T-helper 22 cell (primary cell): Measurements from ENCODE around the gene ADAT2.
A peak's percentile ranks its signal among the peaks of the same experiment; 100 is the strongest.

Source experiments
- DNase-seq: peaks from one replicate; pipeline ENCODE4 v3.0.0-alpha.2; 2020; ENCODE audit warnings: low read depth

ADAT2 gene

DNA sequence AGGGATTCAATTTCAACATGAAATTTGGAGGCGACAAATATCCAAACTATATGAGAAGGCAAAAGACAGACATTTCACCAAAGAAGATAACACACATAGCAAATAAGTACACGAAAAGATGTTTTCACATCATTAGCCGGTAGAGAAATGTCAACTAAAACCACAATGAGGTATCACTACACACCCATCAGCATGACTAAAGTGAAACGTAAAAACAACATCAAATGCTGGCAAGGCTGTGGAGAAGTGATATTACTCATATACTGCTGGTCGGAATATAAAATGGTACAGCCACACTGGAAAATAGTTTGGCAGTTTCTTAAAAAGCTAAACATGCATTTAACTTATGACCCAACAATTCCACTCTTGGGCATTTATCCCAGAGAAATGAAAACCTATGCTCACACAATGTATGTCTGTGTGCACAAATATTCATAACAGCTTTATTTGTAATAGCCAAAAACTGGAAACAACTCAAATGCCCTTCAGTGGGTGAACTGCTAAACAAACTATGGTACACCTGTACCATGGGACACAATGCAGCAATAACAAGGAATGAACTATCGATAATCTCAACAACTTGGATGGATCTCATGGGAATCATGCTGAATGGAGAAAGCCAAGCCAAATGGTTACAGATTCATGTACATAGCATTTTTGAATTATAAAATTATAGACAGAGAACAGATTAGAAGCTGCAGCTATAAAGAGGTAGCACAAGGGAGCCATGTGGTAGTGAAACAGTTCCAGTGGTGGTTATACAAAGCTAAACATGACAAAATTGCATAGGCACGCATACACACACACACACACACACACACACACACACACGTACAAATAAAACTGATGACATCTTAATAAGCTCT lies 8.6 kb downstream of the ADAT2 start:
- DNase-seq = no peak

DNA sequence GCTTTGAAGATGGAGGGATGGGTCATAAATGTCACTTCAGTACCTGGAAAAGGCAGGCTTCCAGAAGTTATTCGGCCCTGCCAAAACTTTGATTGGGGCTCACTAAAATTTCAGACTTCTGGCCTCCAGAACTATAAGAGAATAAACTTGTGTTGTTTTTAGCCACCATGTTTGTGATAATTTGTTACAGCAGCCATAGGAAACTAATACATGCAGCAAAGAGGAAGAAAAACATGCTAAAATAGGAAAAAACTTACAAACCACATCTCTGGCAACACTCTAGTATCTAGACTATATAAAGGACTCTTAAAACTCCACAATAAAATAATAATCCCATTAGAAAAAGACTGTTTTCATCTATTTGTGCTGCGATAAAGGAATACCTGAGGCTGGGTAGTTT lies 9.5 kb downstream of the ADAT2 start:
- DNase-seq = no peak

DNA sequence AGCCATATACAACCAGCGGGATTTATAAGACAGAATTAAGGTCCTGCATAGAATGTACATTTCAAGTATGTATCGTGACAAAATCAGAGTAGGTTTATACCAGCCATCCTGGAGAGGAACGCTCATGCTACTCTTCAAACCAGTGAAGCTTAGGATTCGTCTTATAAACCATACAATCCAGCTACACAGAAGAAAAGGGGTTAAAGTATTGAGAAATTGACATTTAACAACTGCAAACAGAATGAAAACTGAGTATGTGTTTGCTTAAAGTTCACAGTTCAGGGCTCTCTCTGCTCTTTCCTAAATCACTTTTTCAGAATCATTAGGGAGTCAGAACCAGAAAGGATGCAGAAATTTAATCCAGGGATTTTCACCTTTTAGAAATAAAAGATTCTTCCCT lies 17.9 kb downstream of the ADAT2 start:
- DNase-seq = no peak

- no peak for DNase-seq
Measured at GRCh38 chr6:143431226-143431625, 19.3 kb downstream of the ADAT2 start.

- DNase-seq = no peak
Measured at GRCh38 chr6:143429970-143430369, 20.5 kb downstream of the ADAT2 start.

DNA sequence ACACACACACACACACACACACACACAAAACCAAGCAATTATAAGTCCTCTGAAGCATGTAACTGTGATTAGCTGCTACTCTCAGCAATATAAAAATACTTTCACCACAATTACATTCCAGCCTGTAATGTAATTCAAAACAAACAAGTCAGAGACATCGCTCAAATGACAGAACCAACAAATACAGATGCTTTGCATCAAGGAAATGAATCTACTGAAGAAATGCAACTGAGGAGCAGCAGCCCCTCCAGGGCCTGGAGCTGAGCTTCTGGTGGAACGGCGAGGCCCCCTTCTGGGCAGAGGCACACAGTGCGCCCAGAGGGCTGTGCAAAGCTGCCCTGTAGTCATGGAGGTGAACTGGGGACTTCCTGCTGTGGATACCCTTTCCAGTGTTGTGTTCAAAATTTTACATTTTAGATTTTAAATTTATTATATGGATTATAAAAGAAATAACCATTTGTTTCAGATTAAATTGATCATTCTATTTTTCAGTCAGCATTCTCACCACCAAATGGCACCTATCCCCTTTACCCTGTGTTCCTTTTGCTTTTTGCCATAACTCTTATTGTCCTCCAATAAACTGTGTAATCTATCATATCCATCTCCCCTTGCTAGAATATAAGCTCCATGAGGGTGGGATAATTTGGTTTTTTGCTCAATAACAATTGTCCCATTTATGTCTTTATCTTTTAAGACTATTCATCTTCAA lies 23.2 kb downstream of the ADAT2 start:
- DNase-seq = peak; percentile 29

DNA sequence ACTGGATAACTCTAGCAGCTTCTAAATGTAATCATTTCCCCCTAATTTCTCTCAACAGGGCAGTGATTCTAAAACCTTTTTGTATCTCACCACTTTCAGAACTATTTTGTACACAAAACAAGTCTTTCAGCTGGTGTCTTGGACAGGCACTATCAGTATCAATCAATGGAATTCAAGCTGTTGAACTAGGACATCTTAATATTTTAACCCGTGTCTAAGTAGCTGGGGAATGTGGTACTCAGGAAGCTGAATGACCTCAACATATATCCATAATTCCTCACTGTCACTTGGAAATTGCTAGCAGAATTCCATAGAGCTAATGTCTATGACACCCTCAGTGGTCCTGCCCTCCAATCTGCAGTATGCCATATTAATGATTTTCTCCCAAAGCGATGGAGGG lies 24.5 kb downstream of the ADAT2 start:
- DNase-seq = no peak

DNA sequence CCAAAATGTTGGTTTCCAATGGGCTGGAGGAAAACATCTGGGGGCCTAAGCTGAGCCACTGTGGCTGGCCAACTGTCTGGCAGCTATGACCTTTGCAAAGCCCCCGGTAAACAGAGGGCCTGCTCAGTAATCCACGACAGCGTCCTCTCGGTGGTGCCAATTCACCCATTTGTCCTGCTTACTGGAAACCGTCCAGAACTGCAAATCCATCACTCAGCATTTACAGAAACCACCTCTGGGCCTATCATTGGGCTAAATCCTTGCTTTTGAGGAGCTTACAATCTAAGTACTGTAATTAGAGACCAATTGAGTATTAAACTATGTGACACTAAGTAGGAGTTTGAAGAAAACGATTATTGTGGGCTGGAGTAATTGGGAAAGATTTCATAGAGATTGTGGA lies 31.0 kb downstream of the ADAT2 start:
- no peak for DNase-seq

- DNase-seq = no peak
Measured at GRCh38 chr6:143414769-143415168, 35.7 kb downstream of the ADAT2 start.

GRCh38 chr6:143410859-143411270 lies 39.6 kb downstream of the ADAT2 start:
- no peak for DNase-seq

GRCh38 chr6:143408787-143409162 lies 41.7 kb downstream of the ADAT2 start:
- no peak for DNase-seq

- no peak for DNase-seq
Measured at GRCh38 chr6:143408151-143408786, 42.2 kb downstream of the ADAT2 start.

GRCh38 chr6:143406673-143407072 lies 43.8 kb downstream of the ADAT2 start:
- DNase-seq = no peak

DNA sequence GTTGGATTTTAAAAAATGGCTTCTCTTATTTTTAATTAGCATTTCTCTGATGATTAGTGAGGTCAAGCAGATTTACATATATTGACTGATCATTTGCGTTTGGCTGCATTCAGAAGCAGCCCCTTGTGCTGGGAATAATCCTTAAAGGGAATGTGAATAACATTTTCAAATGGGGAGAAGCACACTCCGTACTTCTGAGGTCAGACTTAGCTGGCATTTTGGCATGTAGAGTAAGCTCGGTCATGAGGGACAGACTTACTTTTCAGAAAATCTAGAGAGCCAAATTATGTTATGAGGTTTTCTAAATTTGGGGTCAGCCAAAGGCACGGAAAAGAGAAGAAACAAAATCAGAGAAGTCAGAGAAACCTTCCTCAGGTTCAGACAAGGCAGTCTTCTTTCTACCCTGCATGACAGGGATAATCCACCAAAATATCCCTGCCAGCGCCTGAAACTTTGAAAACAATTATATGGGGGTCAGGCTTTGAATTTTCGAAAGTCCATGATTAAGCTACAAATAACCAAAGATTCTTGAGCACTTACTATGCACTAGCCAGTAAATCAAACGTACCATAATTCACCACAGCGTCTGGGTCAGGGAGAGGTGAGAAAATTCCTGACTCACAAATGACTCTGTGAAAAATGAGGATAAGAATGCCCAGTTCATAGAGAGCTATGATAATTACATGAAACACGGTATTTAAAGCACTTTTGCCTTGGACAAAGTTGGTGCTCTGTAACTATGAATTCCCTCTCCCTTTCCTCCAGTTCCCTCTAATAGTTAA lies 44.9 kb downstream of the ADAT2 start:
- DNase-seq = no peak

- no peak for DNase-seq
Measured at GRCh38 chr6:143402721-143403336, 47.7 kb downstream of the ADAT2 start.

DNA sequence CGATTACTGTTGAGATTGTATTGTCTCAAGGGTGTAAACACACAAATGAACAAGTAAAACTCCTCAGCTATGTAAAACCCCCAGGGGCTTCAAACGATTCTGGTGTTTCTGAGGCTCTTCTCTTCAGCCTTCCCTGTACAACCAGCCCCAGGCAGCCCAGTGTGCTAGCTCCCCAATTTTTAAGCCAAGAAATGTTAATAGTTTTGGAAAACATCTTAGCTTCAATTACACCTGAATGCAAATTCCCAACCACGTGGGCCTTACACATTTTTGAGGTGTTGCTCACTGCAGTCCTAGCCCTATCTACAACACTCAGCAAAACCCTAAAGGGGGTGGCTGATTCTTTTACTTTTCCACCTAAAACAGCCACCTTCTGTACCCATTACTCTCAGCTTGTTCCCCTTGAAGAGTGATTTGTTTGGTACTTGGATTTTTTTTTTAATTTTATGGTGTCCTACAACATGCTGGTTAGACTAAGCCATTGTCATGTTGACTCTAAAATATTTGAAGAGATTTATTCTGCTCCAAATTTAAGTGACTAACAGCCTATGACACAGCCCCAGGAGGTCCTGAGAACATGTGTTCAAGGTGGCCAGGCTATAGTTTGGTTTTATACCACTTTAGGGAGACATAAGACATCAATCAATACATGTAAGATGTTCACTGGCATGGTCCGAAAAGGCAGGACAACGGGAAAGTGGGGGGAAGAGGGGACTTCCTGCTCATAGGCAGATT lies 48.7 kb downstream of the ADAT2 start:
- DNase-seq = no peak

- DNase-seq = no peak
Measured at GRCh38 chr6:143401068-143401446, 49.4 kb downstream of the ADAT2 start.

DNA sequence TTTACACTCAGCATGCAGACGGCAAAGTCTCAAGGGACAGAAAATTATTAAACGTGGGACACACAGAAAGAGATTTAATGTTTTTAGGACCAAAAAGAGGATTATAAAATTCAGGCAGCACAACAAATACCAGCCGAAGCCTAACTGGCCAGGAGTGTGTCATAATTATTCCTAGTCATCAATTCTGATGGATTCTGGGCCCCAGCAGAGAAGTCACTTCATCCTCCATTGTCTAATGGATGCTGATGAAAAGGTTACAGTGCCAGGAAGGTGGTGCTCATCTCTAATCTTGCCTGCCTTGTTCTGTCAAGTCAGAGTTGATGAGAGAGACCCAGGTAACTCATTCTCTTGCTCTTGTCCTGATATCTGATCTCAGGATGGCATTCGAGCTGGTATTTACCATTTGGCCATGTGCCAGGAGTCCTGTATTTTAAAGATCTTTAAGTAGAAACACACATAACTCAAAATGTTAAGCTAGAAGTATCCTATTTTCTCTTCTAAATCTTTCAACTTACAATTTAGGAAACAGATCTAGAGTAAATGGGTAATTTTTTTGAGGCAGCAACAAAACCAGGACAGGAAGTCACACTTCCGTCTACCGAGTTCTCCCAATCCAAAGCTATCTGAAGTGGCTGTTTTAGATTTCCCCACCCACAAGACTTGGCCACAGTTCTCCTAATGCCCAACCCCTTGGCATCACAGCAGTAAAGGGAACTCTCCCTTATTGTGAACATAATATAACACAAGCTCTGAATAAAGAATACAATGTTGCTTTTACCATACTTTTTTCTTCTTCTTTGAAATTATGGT lies 50.0 kb downstream of the ADAT2 start:
- DNase-seq = no peak

DNA sequence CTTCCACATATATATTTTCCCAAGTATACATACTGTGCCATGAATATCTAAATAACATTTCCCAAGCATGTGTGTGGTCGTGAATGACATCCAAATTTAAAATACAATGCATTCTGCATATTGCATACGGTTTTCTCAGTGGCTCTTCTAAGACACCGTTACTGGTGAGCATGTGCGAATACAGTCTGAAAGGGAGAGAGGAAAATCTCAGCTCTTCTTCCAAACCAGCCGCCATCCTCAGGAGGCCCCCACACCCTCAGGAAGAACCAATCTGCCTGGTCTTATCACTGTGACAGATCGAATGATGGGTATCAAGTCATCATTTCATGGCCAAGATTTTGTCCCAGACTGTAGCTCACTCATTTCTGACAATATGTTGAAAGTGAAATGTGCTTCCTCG lies 50.7 kb downstream of the ADAT2 start:
- DNase-seq = no peak

- DNase-seq = no peak
Measured at GRCh38 chr6:143399176-143399575, 51.3 kb downstream of the ADAT2 start.
